Esophagus mucosa (tissue), 1 donor: ENCODE data around the gene FBXW7. TPM values are rescaled to one million over a fixed set of nuclear protein-coding genes. Genes with fewer than 3 reads are reported as not detected.
A peak's percentile ranks its signal among the peaks of the same experiment; 100 is the strongest.

Experiments used
- ATAC-seq: fragments of 200-7000 bp; cut with Tn5 transposase; one replicate; pipeline ENCODE4 v1.9.1; 2020
- total RNA-seq: library from RNA; stranded (reverse); gene quantifications from one replicate; pipeline ENCODE4 v1.2.4, GENCODE V29; 2023
- donor health status: DM: yes; HTN: yes; CAD: no.

The FBXW7 gene
- total RNA-seq, 1 donor from 2014 or later, result 29.5 TPM

GRCh38 chr4:152540941-152541340 lies 5.0 kb upstream of the FBXW7 start:
- no peak for ATAC-seq

GRCh38 chr4:152540293-152540674 lies 4.4 kb upstream of the FBXW7 start:
- no peak for ATAC-seq

- no peak for ATAC-seq
Measured at GRCh38 chr4:152539556-152540292, 3.8 kb upstream of the FBXW7 start.

GRCh38 chr4:152537881-152538280 lies 2.0 kb upstream of the FBXW7 start:
- ATAC-seq, result no peak

- peak; percentile 43 for ATAC-seq
Measured at GRCh38 chr4:152536545-152537182, 772 bp upstream of the FBXW7 start.

- ATAC-seq, result no peak
Measured at GRCh38 chr4:152535360-152535902, 461 bp downstream of the FBXW7 start.

GRCh38 chr4:152534541-152535359 lies 1.1 kb downstream of the FBXW7 start:
- ATAC-seq, result no peak

GRCh38 chr4:152531479-152531878 lies 4.4 kb downstream of the FBXW7 start:
- no peak for ATAC-seq

- ATAC-seq, result no peak
Measured at GRCh38 chr4:152530600-152530999, 5.3 kb downstream of the FBXW7 start.

- ATAC-seq, result no peak
Measured at GRCh38 chr4:152529880-152530279, 6.0 kb downstream of the FBXW7 start.

GRCh38 chr4:152528060-152528459 lies 7.8 kb downstream of the FBXW7 start:
- no peak for ATAC-seq

GRCh38 chr4:152525878-152526277 lies 10.0 kb downstream of the FBXW7 start:
- ATAC-seq, result no peak

GRCh38 chr4:152524427-152524826 lies 11.5 kb downstream of the FBXW7 start:
- peak; percentile 82 for ATAC-seq

GRCh38 chr4:152523731-152524130 lies 12.2 kb downstream of the FBXW7 start:
- no peak for ATAC-seq

GRCh38 chr4:152522754-152523153 lies 13.1 kb downstream of the FBXW7 start:
- ATAC-seq, result no peak

GRCh38 chr4:152522245-152522644 lies 13.6 kb downstream of the FBXW7 start:
- ATAC-seq, result no peak

GRCh38 chr4:152516156-152516555 lies 19.7 kb downstream of the FBXW7 start:
- ATAC-seq, result peak; percentile 36

- ATAC-seq, result peak; percentile 29
Measured at GRCh38 chr4:152515678-152516077, 20.2 kb downstream of the FBXW7 start.

- no peak for ATAC-seq
Measured at GRCh38 chr4:152514356-152514755, 21.5 kb downstream of the FBXW7 start.

GRCh38 chr4:152513078-152513477 lies 22.8 kb downstream of the FBXW7 start:
- no peak for ATAC-seq

- ATAC-seq, result no peak
Measured at GRCh38 chr4:152512483-152512882, 23.4 kb downstream of the FBXW7 start.

GRCh38 chr4:152510349-152511147 lies 25.3 kb downstream of the FBXW7 start:
- no peak for ATAC-seq
